HepG2 (cell line): ENCODE measurements around the gene CPSF7. TPM values are rescaled to one million over a fixed set of nuclear protein-coding genes. Genes with fewer than 3 reads are reported as not detected.

Experiments
- AHR ChIP-seq: IDR thresholded peaks from 2 replicates; pipeline ENCODE4 v1.6.1; 2018; ENCODE audit warnings: missing genetic modification reagents, missing compliant biosample characterization
- ARID4A ChIP-seq: sonication (generic); formaldehyde crosslinking; IDR thresholded peaks from 2 replicates; pipeline ENCODE4 v1.5.0; 2020; ENCODE audit warnings: mild to moderate bottlenecking, missing genetic modification reagents, borderline replicate concordance
- CBX2 ChIP-seq, 2 experiments: fragments of 200-600 bp in 1 of 2; sonication (generic); formaldehyde crosslinking in 1 of 2; IDR thresholded peaks; 2 replicates each; pipeline versions ENCODE4 v1.7.0 to v1.8.1; 2018 to 2022; ENCODE audit warnings: low read depth in 2 of 2, low read length in 1 of 2, mild to moderate bottlenecking in 1 of 2, missing genetic modification reagents in 1 of 2
- CC2D1A ChIP-seq: sonication (generic); formaldehyde crosslinking; IDR thresholded peaks from 2 replicates; pipeline ENCODE4 v1.8.1; 2023; ENCODE audit warnings: mild to moderate bottlenecking, missing genetic modification reagents
- CENPT ChIP-seq: sonication (generic); formaldehyde crosslinking; IDR thresholded peaks from 2 replicates; pipeline ENCODE4 v1.8.0; 2022; ENCODE audit warnings: low read depth, mild to moderate bottlenecking, moderate library complexity, missing genetic modification reagents
- EEA1 ChIP-seq: sonication (generic); formaldehyde crosslinking; IDR thresholded peaks from 2 replicates; pipeline ENCODE4 v1.5.1; 2020; ENCODE audit warnings: mild to moderate bottlenecking, missing genetic modification reagents, borderline replicate concordance
- ELF4 ChIP-seq: sonication (generic); formaldehyde crosslinking; IDR thresholded peaks from 2 replicates; pipeline ENCODE4 v1.5.0; 2020; ENCODE audit warnings: missing genetic modification reagents, mild to moderate bottlenecking, moderate library complexity, borderline replicate concordance
- FOXO1 ChIP-seq: sonication (generic); formaldehyde crosslinking; IDR thresholded peaks from 2 replicates; pipeline ENCODE4 v1.4.0; 2020; ENCODE audit warnings: missing genetic modification reagents
- MXI1 ChIP-seq: IDR thresholded peaks from 3 replicates; pipeline ENCODE4 v1.6.1; 2012; ENCODE audit warnings: low read depth, low read length, inconsistent platforms, borderline replicate concordance
- NFYC ChIP-seq: IDR thresholded peaks from 2 replicates; pipeline ENCODE4 v1.6.1; 2016; ENCODE audit warnings: missing genetic modification reagents, missing compliant biosample characterization
- SAP130 ChIP-seq: IDR thresholded peaks from 2 replicates; pipeline ENCODE4 v1.6.1; 2016; ENCODE audit warnings: low read depth
- SNAI1 ChIP-seq: sonication (generic); formaldehyde crosslinking; IDR thresholded peaks from 2 replicates; pipeline ENCODE4 v1.5.0; 2020; ENCODE audit warnings: mild to moderate bottlenecking, missing genetic modification reagents, borderline replicate concordance
- SRY ChIP-seq: sonication (generic); formaldehyde crosslinking; IDR thresholded peaks from 2 replicates; pipeline ENCODE4 v1.8.0; 2022; ENCODE audit warnings: mild to moderate bottlenecking, missing genetic modification reagents
- ZNF138 ChIP-seq: sonication (generic); formaldehyde crosslinking; IDR thresholded peaks from 2 replicates; pipeline ENCODE4 v1.5.0; 2020; ENCODE audit warnings: mild to moderate bottlenecking, low read depth, missing genetic modification reagents
- ZNF280D ChIP-seq: sonication (generic); formaldehyde crosslinking; IDR thresholded peaks from 2 replicates; pipeline ENCODE4 v1.5.1; 2020; ENCODE audit warnings: mild to moderate bottlenecking, missing genetic modification reagents
- ZNF451 ChIP-seq: sonication (generic); formaldehyde crosslinking; IDR thresholded peaks from 2 replicates; pipeline ENCODE4 v1.5.0; 2020; ENCODE audit warnings: mild to moderate bottlenecking, missing genetic modification reagents
- ZSCAN29 ChIP-seq: sonication (generic); formaldehyde crosslinking; conservative IDR thresholded peaks from 2 replicates; pipeline ENCODE4 v1.4.0; 2020; ENCODE audit warnings: mild to moderate bottlenecking, missing genetic modification reagents
- polyA plus RNA-seq, 8 experiments: library from polyadenylated mRNA; depleted of rRNA in 3 of 8; stranded (reverse) in 7 of 8; unstranded in 1 of 8; fragments of >200 nt; fragmentation: Illumina TruSeq in 4 of 8; extraction: Trizol in 4 of 8; gene quantifications; 2 replicates each; pipeline versions ENCODE4 v1.2.1 to v1.2.3, GENCODE V29; 2011 to 2016; ENCODE audit warnings: low read depth in 4 of 8, missing spikeins in 1 of 8, mixed read lengths in 1 of 8; ENCODE audit not compliant: insufficient read depth in 1 of 8
- total RNA-seq, 5 experiments: library from RNA; depleted of rRNA; stranded (reverse); fragments of >200 nt; fragmentation: Illumina TruSeq; extraction: Trizol; gene quantifications; 2 replicates each; pipeline ENCODE4 v1.2.3, GENCODE V29; 2016; ENCODE audit warnings: low read depth in 1 of 5
- TF ChIP-seq, protein P1 (sequence below): sonication (generic); formaldehyde crosslinking; IDR thresholded peaks from 2 replicates; pipeline ENCODE4 v1.4.0; 2020; ENCODE audit warnings: missing genetic modification reagents
- TF ChIP-seq, protein P2 (sequence below): sonication (generic); formaldehyde crosslinking; IDR thresholded peaks from 2 replicates; pipeline ENCODE4 v1.4.0; 2020; ENCODE audit warnings: mild to moderate bottlenecking, missing genetic modification reagents

The CPSF7 gene
- total and polyA plus RNA-seq, 2 of the 13 experiments (the other 11 are each of a cell fraction or from before 2014, with no cell fraction given) = 34.1 to 36.8 TPM

DNA sequence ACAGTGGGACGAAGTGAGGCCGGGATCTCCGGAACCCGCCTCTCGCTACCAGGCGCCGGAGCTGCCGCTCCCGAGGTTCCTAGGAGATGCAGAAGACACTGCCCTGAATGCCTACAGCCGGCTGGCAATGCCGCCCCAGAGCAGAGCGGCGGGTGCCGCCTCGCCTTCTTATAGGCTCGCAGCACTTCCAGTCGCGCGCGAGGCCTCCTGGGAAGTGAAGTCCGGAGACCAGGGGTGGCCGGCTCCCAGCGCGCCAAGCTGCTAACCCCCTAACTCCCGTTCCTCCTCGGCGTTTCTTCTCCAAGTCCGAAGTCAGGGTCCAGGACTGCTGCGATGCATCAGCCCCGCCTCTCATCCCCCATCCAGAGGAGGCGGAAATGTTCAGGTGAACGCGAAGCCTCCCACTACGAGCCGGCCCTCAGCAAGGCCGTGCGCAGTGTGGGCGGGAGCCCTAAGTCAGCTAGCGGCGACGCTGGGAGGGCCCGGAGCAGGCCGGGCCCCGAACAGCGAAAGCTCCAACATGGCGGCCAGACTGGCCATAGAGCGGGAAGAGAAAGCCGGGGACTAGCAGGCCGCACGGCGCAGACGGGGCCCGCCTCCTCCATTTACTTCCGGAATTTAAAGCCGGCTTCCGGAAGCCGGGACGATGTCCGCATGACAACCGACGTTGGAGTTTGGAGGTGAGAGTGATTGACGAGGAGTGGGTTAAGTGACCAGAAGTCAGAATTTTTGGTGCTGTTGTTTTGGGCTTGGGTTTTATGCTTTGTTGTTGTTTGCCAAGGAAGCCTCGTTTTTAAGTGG, 67.8 kb downstream of the CPSF7 start, which contains the start of the genes CYB561A3 and TMEM138 (continued):
- TF ChIP-seq ARID4A (CRISPR knock-in tag) (peak; percentile 93), EEA1 (CRISPR knock-in tag) (0 out of 2 replicates have a peak, but pooled peaks have one; percentile 14), SNAI1 (CRISPR knock-in tag) (0 out of 2 replicates have a peak, but pooled peaks have one; percentile 69), SRY (CRISPR knock-in tag) (peak; percentile 77; the same call in 1 of the 2 replicates), NFYC (CRISPR knock-in tag) (peak; percentile 70), ZNF280D (CRISPR knock-in tag) (peak; percentile 90), ZNF138 (CRISPR knock-in tag) (peak; percentile 77), FOXO1 (CRISPR knock-in tag) (0 out of 2 replicates have a peak, but pooled peaks have one; percentile 46), ZNF451 (CRISPR knock-in tag) (peak; percentile 25; the same call in 1 of the 2 replicates), CC2D1A (0 out of 2 replicates have a peak, but pooled peaks have one; percentile 27), SAP130 (CRISPR knock-in tag) (peak; percentile 95), ELF4 (peak; percentile 54; the same call in 1 of the 2 replicates), MXI1 (peak; percentile 73; the same call in 1 of the 3 replicates), AHR (CRISPR knock-in tag) (no peak), ZSCAN29 (0 out of 2 replicates have a peak, but pooled peaks have one; percentile 75), CBX2 (IDR thresholded peaks at IDR 0.05; ENCODE audit: low read depth, low read length) (no peak), CBX2 (CRISPR knock-in tag; IDR thresholded peaks at IDR 0.05; ENCODE audit: low read depth) (no peak), CENPT (CRISPR knock-in tag) (no peak)
- TF ChIP-seq, protein P1, sequence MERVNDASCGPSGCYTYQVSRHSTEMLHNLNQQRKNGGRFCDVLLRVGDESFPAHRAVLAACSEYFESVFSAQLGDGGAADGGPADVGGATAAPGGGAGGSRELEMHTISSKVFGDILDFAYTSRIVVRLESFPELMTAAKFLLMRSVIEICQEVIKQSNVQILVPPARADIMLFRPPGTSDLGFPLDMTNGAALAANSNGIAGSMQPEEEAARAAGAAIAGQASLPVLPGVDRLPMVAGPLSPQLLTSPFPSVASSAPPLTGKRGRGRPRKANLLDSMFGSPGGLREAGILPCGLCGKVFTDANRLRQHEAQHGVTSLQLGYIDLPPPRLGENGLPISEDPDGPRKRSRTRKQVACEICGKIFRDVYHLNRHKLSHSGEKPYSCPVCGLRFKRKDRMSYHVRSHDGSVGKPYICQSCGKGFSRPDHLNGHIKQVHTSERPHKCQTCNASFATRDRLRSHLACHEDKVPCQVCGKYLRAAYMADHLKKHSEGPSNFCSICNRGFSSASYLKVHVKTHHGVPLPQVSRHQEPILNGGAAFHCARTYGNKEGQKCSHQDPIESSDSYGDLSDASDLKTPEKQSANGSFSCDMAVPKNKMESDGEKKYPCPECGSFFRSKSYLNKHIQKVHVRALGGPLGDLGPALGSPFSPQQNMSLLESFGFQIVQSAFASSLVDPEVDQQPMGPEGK (CRISPR knock-in tag) = no peak
- TF ChIP-seq, protein P2, sequence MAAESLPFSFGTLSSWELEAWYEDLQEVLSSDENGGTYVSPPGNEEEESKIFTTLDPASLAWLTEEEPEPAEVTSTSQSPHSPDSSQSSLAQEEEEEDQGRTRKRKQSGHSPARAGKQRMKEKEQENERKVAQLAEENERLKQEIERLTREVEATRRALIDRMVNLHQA (CRISPR knock-in tag) = no peak
